Prostate gland (tissue), 2 donors: ENCODE measurements around the gene POLH.

Experiments used
- CTCF ChIP-seq, 4 experiments: fragments of 200-600 bp in 2 of 4; fragments of 450-650 bp in 2 of 4; sonication (generic) in 2 of 4; IDR thresholded peaks; 1 replicate in 3 of 4; 2 replicates in 1 of 4; pipeline ENCODE4 v1.5.1; 2016 to 2019; ENCODE audit warnings: antibody characterized with exemption in 4 of 4, mild to moderate bottlenecking in 2 of 4, moderate library complexity in 2 of 4
- POLR2A ChIP-seq: fragments of 450-650 bp; IDR thresholded peaks from one replicate; pipeline ENCODE4 v1.6.1; 2016; ENCODE audit warnings: antibody characterized with exemption, mild to moderate bottlenecking
- POLR2AphosphoS5 ChIP-seq: sonication (generic); formaldehyde crosslinking; IDR thresholded peaks from one replicate; pipeline ENCODE4 v1.6.1; 2017; ENCODE audit warnings: antibody characterized with exemption

GRCh38 chr6:43648248-43648647 lies 72.3 kb downstream of the POLH start:
- TF ChIP-seq CTCF (IDR thresholded peaks at IDR 0.05) = no peak
- TF ChIP-seq POLR2A = no peak
- TF ChIP-seq POLR2AphosphoS5 = no peak
